GM21360 (cell line): ENCODE measurements around the gene CCDC194.
A peak's percentile ranks its signal among the peaks of the same experiment; 100 is the strongest.

Source experiments
- ATAC-seq: cut with Tn5 transposase; IDR thresholded peaks from one replicate; pipeline ENCODE4 v1.9.1; 2021; ENCODE audit warnings: mild to moderate bottlenecking, moderate library complexity; ENCODE audit not compliant: unreplicated experiment

CCDC194 gene

GRCh38 chr19:17393914-17394313, at the start of gene CCDC194:
Gene CCDC194 (minus strand): TSS chr19:17394196. CDS start chr19:17394158, 38 bp downstream.
- ATAC-seq, result no peak

GRCh38 chr19:17441241-17442021, 47.4 kb upstream of the CCDC194 start:
- no peak for ATAC-seq

- ATAC-seq, result no peak
Observed at GRCh38 chr19:17436874-17437267, 42.9 kb upstream of the CCDC194 start.

GRCh38 chr19:17436094-17436873, 42.3 kb upstream of the CCDC194 start:
- ATAC-seq, result no peak

- no peak for ATAC-seq
Observed at GRCh38 chr19:17435218-17435617, 41.2 kb upstream of the CCDC194 start.

GRCh38 chr19:17431417-17431816, 37.4 kb upstream of the CCDC194 start:
- ATAC-seq, result no peak

GRCh38 chr19:17429641-17430113, 35.7 kb upstream of the CCDC194 start:
- no peak for ATAC-seq

GRCh38 chr19:17424743-17425365, 30.9 kb upstream of the CCDC194 start:
- ATAC-seq, result no peak

GRCh38 chr19:17423429-17424208, 29.6 kb upstream of the CCDC194 start:
- no peak for ATAC-seq

- ATAC-seq, result no peak
Observed at GRCh38 chr19:17421942-17422341, 27.9 kb upstream of the CCDC194 start.

GRCh38 chr19:17420475-17420924, 26.5 kb upstream of the CCDC194 start:
- peak; percentile 11 for ATAC-seq

GRCh38 chr19:17419621-17420474, 25.9 kb upstream of the CCDC194 start, which contains the start of gene MVB12A:
Gene MVB12A (plus strand): TSS chr19:17420047. CDS start chr19:17420136, 89 bp downstream.
- peak; percentile 90 for ATAC-seq

GRCh38 chr19:17419154-17419620, 25.2 kb upstream of the CCDC194 start:
- ATAC-seq, result no peak

- ATAC-seq, result no peak
Observed at GRCh38 chr19:17418710-17419109, 24.7 kb upstream of the CCDC194 start.

GRCh38 chr19:17415121-17415520, 21.1 kb upstream of the CCDC194 start:
- no peak for ATAC-seq

GRCh38 chr19:17414097-17414496, 20.1 kb upstream of the CCDC194 start:
- no peak for ATAC-seq

- ATAC-seq, result no peak
Observed at GRCh38 chr19:17411801-17412200, 17.8 kb upstream of the CCDC194 start.

GRCh38 chr19:17409990-17410389, 16.0 kb upstream of the CCDC194 start:
- no peak for ATAC-seq

GRCh38 chr19:17406887-17407196, 12.8 kb upstream of the CCDC194 start:
- no peak for ATAC-seq
